GM23338 (cell line): ENCODE measurements around the gene KLHDC1. TPM values are rescaled to one million over a fixed set of nuclear protein-coding genes. Genes with fewer than 3 reads are reported as not detected.

Experiments
- ATAC-seq: fragments of 200-7000 bp; cut with Tn5 transposase; 3 replicates; pipeline ENCODE4 v1.9.1; 2020
- DNase-seq: peaks from one replicate; pipeline ENCODE4 v3.0.0-alpha.2; 2015; ENCODE audit warnings: low spot score
- H2AFZ ChIP-seq: fragments of 200-600 bp; sonication (generic); 2 replicates; pipeline ENCODE4 v1.8.0; 2016; ENCODE audit warnings: antibody characterized with exemption, mild to moderate bottlenecking, moderate library complexity
- H3F3A ChIP-seq: fragments of 200-600 bp; sonication (generic); replicated peaks from 2 replicates; pipeline ENCODE4 v1.8.0; 2017; ENCODE audit warnings: antibody characterized with exemption, mixed run types, low read depth
- H3K27ac ChIP-seq: fragments of 200-600 bp; sonication (generic); 2 replicates; pipeline ENCODE4 v1.6.1; 2016; ENCODE audit warnings: low read depth
- H3K27me3 ChIP-seq: fragments of 200-600 bp; sonication (generic); 2 replicates; pipeline ENCODE4 v1.8.0; 2016; ENCODE audit warnings: mild to moderate bottlenecking, mixed run types, moderate library complexity; ENCODE audit not compliant: insufficient read depth
- H3K36me3 ChIP-seq: fragments of 200-600 bp; sonication (generic); 2 replicates; pipeline ENCODE4 v1.8.0; 2016; ENCODE audit warnings: mild to moderate bottlenecking; ENCODE audit not compliant: insufficient read depth
- H3K4me1 ChIP-seq: fragments of 200-600 bp; sonication (generic); 2 replicates; pipeline ENCODE4 v1.8.0; 2016; ENCODE audit warnings: mild to moderate bottlenecking, moderate library complexity; ENCODE audit not compliant: insufficient read depth
- H3K4me2 ChIP-seq: fragments of 200-600 bp; sonication (generic); 2 replicates; pipeline ENCODE4 v1.7.1; 2017; ENCODE audit warnings: mixed run types
- H3K4me3 ChIP-seq: fragments of 200-600 bp; sonication (generic); 2 replicates; pipeline ENCODE4 v1.6.1; 2016; ENCODE audit warnings: mixed run types
- H3K79me2 ChIP-seq: fragments of 200-600 bp; sonication (generic); replicated peaks from 2 replicates; pipeline ENCODE4 v1.8.0; 2017; ENCODE audit warnings: mild to moderate bottlenecking; ENCODE audit not compliant: insufficient read depth
- H3K9me2 ChIP-seq: fragments of 200-600 bp; sonication (generic); 2 replicates; pipeline ENCODE4 v1.8.0; 2017; ENCODE audit not compliant: insufficient read depth
- H4K20me1 ChIP-seq: fragments of 200-600 bp; sonication (generic); replicated peaks from 2 replicates; pipeline ENCODE4 v1.8.0; 2017; ENCODE audit warnings: mild to moderate bottlenecking; ENCODE audit not compliant: insufficient read depth
- H3K27ac Mint-ChIP-seq: 2 replicates; pipeline ENCODE4 v1.8.0; 2020; ENCODE audit warnings: inconsistent platforms, mild to moderate bottlenecking, moderate library complexity, mixed read lengths
- H3K27me3 Mint-ChIP-seq: 3 replicates; pipeline ENCODE4 v1.8.0; 2022; ENCODE audit warnings: low read depth, mild to moderate bottlenecking, moderate library complexity, mixed read lengths, inconsistent platforms; ENCODE audit not compliant: insufficient read depth, poor library complexity
- H3K36me3 Mint-ChIP-seq: 3 replicates; pipeline ENCODE4 v1.8.0; 2021; ENCODE audit warnings: low read depth, mild to moderate bottlenecking, inconsistent platforms, moderate library complexity, mixed read lengths
- H3K4me1 Mint-ChIP-seq: 3 replicates; pipeline ENCODE4 v1.8.0; 2020; ENCODE audit warnings: mild to moderate bottlenecking, inconsistent platforms, mixed read lengths
- H3K4me3 Mint-ChIP-seq: 3 replicates; pipeline ENCODE4 v1.8.0; 2021; ENCODE audit warnings: moderate library complexity, mild to moderate bottlenecking, inconsistent platforms, mixed read lengths
- H3K9me3 Mint-ChIP-seq: 3 replicates; pipeline ENCODE4 v1.8.0; 2020; ENCODE audit warnings: moderate library complexity, mild to moderate bottlenecking, inconsistent platforms, mixed read lengths
- CREB1 ChIP-seq: fragments of 250-450 bp; sonication (Bioruptor Pico); IDR thresholded peaks from 2 replicates; pipeline ENCODE4 v1.5.0; 2020; ENCODE audit warnings: low read depth, mild to moderate bottlenecking, moderate library complexity
- ETS1 ChIP-seq: IDR thresholded peaks from 2 replicates; pipeline ENCODE4 v1.6.1; 2016; ENCODE audit warnings: antibody characterized with exemption
- EZH2 ChIP-seq: fragments of 200-600 bp; sonication (generic); IDR thresholded peaks from one replicate; pipeline ENCODE4 v1.8.0; 2017; ENCODE audit warnings: antibody characterized with exemption, mild to moderate bottlenecking, low read depth; ENCODE audit not compliant: unreplicated experiment
- EZH2phosphoT487 ChIP-seq: fragments of 200-600 bp; sonication (generic); IDR thresholded peaks from one replicate; pipeline ENCODE4 v1.8.1; 2018; ENCODE audit warnings: antibody characterized with exemption; ENCODE audit not compliant: unreplicated experiment
- JUNB ChIP-seq: IDR thresholded peaks from one replicate; pipeline ENCODE4 v1.6.1; 2016; ENCODE audit warnings: antibody characterized with exemption; ENCODE audit not compliant: unreplicated experiment
- NANOG ChIP-seq: IDR thresholded peaks from 2 replicates; pipeline ENCODE4 v1.6.1; 2016; ENCODE audit warnings: antibody characterized with exemption, borderline replicate concordance
- POLR2AphosphoS5 ChIP-seq: IDR thresholded peaks from 2 replicates; pipeline ENCODE4 v1.6.1; 2016; ENCODE audit warnings: antibody characterized with exemption, low read depth
- REST ChIP-seq: IDR thresholded peaks from one replicate; pipeline ENCODE4 v1.6.1; 2018; ENCODE audit warnings: antibody characterized with exemption; ENCODE audit not compliant: unreplicated experiment
- STAT1 ChIP-seq: IDR thresholded peaks from one replicate; pipeline ENCODE4 v1.6.1; 2016; ENCODE audit warnings: antibody characterized with exemption; ENCODE audit not compliant: unreplicated experiment
- ZNF114 ChIP-seq: fragments of 250-450 bp; sonication (Bioruptor Pico); IDR thresholded peaks from 2 replicates; pipeline ENCODE4 v1.5.0; 2020; ENCODE audit warnings: mild to moderate bottlenecking, moderate library complexity
- ZNF331 ChIP-seq: fragments of 250-450 bp; sonication (Bioruptor Pico); IDR thresholded peaks from 2 replicates; pipeline ENCODE4 v1.5.0; 2020; ENCODE audit warnings: low read depth, mild to moderate bottlenecking, moderate library complexity
- polyA plus RNA-seq: library from polyadenylated mRNA; unstranded; fragments of >200 nt; fragmentation: Nextera tagmentation; extraction: Ambion mirVana; gene quantifications from 2 replicates; pipeline ENCODE4 v1.2.1, GENCODE V29; 2016
- total RNA-seq: library from RNA; depleted of rRNA; stranded (reverse); fragments of >200 nt; shearing (Covaris generic); gene quantifications from 2 replicates; pipeline ENCODE4 v1.2.3, GENCODE V29; 2014
- TF ChIP-seq, protein P1 (sequence below), 2 experiments: fragments of 200-600 bp in 1 of 2; sonication (generic) in 1 of 2; conservative IDR thresholded peaks; 2 replicates each; pipeline versions ENCODE4 v1.5.1 to v1.6.1; 2016 to 2017; ENCODE audit warnings: antibody characterized with exemption in 2 of 2, low read depth in 2 of 2, mild to moderate bottlenecking in 2 of 2, moderate library complexity in 1 of 2
- TF ChIP-seq, protein P2 (sequence below): fragments of 250-450 bp; sonication (Bioruptor Pico); IDR thresholded peaks from 2 replicates; pipeline ENCODE4 v1.5.0; 2020; ENCODE audit warnings: mild to moderate bottlenecking, moderate library complexity

KLHDC1 gene
- total and polyA plus RNA-seq, 2 experiments from 2014 or later, result 4.0 TPM; not detected in 1

DNA sequence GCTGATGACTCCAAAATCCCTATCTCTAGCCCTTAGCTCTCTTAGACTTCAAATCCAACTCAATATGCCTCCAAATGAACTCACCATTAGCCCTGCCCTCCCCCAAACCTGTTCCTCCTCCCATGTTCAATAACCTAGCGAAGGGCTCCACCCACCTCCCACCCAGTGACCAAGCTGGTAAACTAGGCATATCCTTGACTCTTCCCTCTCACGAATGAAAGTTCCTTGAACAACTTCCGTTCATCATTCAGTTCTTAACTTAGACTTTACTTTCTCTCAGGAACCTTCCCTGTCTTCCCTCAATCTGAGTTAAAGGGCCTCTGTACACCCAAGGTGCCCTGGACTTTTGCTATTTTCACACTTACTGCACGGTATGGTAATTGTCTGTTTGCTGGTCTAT, 1.9 kb upstream of the KLHDC1 start:
- Histone ChIP-seq H3K9me2 (no peaks in the 10 kb centered on the region), H3F3A (peaks cover 21% of the 10 kb centered on the region), H2AFZ (no peak overlapping the region), H3K4me1 (peaks cover 26% of the 10 kb centered on the region), H4K20me1 (no peaks in the 10 kb centered on the region), H3K79me2 (peaks cover 17% of the 10 kb centered on the region), H3K4me2 (peak overlapping the region; percentile 79), H3K36me3 (no peaks in the 10 kb centered on the region), H3K27ac (no peak overlapping the region), H3K4me3 (peak overlapping the region; percentile 91; the same call in 1 of the 2 replicates), H3K27me3 (peaks cover 35% of the 10 kb centered on the region)
- Mint-ChIP-seq H3K27me3 (peaks cover 21% of the 10 kb centered on the region), H3K4me3 (no peak overlapping the region), H3K9me3 (no peaks in the 10 kb centered on the region), H3K27ac (no peak overlapping the region), H3K36me3 (peaks cover 8% of the 10 kb centered on the region), H3K4me1 (peaks cover 22% of the 10 kb centered on the region)
- DNase-seq (peak; percentile 17), ATAC-seq (no peak)
- TF ChIP-seq ETS1, result no peak
- no peak for TF ChIP-seq CREB1
- TF ChIP-seq STAT1, result no peak
- no peak for TF ChIP-seq NANOG
- TF ChIP-seq, protein P1, sequence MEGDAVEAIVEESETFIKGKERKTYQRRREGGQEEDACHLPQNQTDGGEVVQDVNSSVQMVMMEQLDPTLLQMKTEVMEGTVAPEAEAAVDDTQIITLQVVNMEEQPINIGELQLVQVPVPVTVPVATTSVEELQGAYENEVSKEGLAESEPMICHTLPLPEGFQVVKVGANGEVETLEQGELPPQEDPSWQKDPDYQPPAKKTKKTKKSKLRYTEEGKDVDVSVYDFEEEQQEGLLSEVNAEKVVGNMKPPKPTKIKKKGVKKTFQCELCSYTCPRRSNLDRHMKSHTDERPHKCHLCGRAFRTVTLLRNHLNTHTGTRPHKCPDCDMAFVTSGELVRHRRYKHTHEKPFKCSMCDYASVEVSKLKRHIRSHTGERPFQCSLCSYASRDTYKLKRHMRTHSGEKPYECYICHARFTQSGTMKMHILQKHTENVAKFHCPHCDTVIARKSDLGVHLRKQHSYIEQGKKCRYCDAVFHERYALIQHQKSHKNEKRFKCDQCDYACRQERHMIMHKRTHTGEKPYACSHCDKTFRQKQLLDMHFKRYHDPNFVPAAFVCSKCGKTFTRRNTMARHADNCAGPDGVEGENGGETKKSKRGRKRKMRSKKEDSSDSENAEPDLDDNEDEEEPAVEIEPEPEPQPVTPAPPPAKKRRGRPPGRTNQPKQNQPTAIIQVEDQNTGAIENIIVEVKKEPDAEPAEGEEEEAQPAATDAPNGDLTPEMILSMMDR (conservative IDR thresholded peaks at IDR 0.05; ENCODE audit: low read depth in 2 of 2), result no peak
- no peak for TF ChIP-seq POLR2AphosphoS5
- TF ChIP-seq EZH2, result no peak
- no peak for TF ChIP-seq REST
- TF ChIP-seq JUNB, result no peak
- no peak for TF ChIP-seq ZNF331 (CRISPR knock-in tag)
- TF ChIP-seq, protein P2, sequence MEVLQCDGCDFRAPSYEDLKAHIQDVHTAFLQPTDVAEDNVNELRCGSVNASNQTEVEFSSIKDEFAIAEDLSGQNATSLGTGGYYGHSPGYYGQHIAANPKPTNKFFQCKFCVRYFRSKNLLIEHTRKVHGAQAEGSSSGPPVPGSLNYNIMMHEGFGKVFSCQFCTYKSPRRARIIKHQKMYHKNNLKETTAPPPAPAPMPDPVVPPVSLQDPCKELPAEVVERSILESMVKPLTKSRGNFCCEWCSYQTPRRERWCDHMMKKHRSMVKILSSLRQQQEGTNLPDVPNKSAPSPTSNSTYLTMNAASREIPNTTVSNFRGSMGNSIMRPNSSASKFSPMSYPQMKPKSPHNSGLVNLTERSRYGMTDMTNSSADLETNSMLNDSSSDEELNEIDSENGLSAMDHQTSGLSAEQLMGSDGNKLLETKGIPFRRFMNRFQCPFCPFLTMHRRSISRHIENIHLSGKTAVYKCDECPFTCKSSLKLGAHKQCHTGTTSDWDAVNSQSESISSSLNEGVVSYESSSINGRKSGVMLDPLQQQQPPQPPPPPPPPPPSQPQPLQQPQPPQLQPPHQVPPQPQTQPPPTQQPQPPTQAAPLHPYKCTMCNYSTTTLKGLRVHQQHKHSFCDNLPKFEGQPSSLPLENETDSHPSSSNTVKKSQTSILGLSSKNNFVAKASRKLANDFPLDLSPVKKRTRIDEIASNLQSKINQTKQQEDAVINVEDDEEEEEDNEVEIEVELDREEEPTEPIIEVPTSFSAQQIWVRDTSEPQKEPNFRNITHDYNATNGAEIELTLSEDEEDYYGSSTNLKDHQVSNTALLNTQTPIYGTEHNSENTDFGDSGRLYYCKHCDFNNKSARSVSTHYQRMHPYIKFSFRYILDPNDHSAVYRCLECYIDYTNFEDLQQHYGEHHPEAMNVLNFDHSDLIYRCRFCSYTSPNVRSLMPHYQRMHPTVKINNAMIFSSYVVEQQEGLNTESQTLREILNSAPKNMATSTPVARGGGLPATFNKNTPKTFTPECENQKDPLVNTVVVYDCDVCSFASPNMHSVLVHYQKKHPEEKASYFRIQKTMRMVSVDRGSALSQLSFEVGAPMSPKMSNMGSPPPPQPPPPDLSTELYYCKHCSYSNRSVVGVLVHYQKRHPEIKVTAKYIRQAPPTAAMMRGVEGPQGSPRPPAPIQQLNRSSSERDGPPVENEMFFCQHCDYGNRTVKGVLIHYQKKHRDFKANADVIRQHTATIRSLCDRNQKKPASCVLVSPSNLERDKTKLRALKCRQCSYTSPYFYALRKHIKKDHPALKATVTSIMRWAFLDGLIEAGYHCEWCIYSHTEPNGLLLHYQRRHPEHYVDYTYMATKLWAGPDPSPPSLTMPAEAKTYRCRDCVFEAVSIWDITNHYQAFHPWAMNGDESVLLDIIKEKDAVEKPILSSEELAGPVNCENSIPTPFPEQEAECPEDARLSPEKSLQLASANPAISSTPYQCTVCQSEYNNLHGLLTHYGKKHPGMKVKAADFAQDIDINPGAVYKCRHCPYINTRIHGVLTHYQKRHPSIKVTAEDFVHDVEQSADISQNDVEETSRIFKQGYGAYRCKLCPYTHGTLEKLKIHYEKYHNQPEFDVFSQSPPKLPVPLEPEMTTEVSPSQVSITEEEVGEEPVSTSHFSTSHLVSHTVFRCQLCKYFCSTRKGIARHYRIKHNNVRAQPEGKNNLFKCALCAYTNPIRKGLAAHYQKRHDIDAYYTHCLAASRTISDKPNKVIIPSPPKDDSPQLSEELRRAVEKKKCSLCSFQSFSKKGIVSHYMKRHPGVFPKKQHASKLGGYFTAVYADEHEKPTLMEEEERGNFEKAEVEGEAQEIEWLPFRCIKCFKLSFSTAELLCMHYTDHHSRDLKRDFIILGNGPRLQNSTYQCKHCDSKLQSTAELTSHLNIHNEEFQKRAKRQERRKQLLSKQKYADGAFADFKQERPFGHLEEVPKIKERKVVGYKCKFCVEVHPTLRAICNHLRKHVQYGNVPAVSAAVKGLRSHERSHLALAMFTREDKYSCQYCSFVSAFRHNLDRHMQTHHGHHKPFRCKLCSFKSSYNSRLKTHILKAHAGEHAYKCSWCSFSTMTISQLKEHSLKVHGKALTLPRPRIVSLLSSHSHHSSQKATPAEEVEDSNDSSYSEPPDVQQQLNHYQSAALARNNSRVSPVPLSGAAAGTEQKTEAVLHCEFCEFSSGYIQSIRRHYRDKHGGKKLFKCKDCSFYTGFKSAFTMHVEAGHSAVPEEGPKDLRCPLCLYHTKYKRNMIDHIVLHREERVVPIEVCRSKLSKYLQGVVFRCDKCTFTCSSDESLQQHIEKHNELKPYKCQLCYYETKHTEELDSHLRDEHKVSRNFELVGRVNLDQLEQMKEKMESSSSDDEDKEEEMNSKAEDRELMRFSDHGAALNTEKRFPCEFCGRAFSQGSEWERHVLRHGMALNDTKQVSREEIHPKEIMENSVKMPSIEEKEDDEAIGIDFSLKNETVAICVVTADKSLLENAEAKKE (CRISPR knock-in tag), result no peak
- TF ChIP-seq ZNF114 (CRISPR knock-in tag), result no peak
- no peak for TF ChIP-seq EZH2phosphoT487
